IMR-90 (cell line): Measurements from ENCODE around the gene ROCK2. TPM values are rescaled to one million over a fixed set of nuclear protein-coding genes. Genes with fewer than 3 reads are reported as not detected.

Experiments used
- ATAC-seq: fragments of 200-7000 bp; cut with Tn5 transposase; 2 replicates; pipeline ENCODE4 v1.9.1; 2020; ENCODE audit warnings: low read depth, mild to moderate bottlenecking, moderate library complexity
- BruUV-seq: library from RNA; stranded (reverse); fragments of 400-500 nt; replicated peaks from 2 replicates; lab custom pipeline; 2021; lab: Mats Ljungman, UMichigan
- CTCF ChIA-PET: fragments of 300-600 bp; formaldehyde crosslinking; extraction: SDS; loops from one replicate; lab custom pipeline; 2021; ENCODE audit warnings: antibody characterized with exemption; lab: Yijun Ruan, JAX
- POLR2A ChIA-PET: fragments of 300-600 bp; sonication (Branson Sonifier 250); formaldehyde crosslinking; loops from one replicate; lab custom pipeline; 2022; ENCODE audit warnings: antibody characterized with exemption; ENCODE audit not compliant: unreplicated experiment; lab: Charles Lee
- DNase-seq: peaks from one replicate; pipeline ENCODE4 v3.0.0; 2013
- H2AFZ ChIP-seq: replicated peaks from 2 replicates; pipeline ENCODE3; 2013; ENCODE audit warnings: low read length, mild to moderate bottlenecking; ENCODE audit not compliant: poor library complexity
- H2AK5ac ChIP-seq: 2 replicates; pipeline ENCODE4 v1.6.1; 2013; ENCODE audit warnings: low read depth, low read length, inconsistent platforms
- H2AK9ac ChIP-seq: replicated peaks from 2 replicates; pipeline ENCODE3; 2013; ENCODE audit warnings: mild to moderate bottlenecking, low read depth, low read length, moderate library complexity; ENCODE audit not compliant: poor library complexity
- H2BK120ac ChIP-seq: 2 replicates; pipeline ENCODE4 v1.6.1; 2013; ENCODE audit warnings: low read depth, low read length, inconsistent platforms
- H2BK15ac ChIP-seq: 3 replicates; pipeline ENCODE4 v1.6.1; 2013; ENCODE audit warnings: low read depth, low read length, inconsistent platforms
- H2BK20ac ChIP-seq: 2 replicates; pipeline ENCODE4 v1.6.1; 2013; ENCODE audit warnings: low read depth, mild to moderate bottlenecking, inconsistent platforms, low read length, moderate library complexity
- H2BK5ac ChIP-seq: 2 replicates; pipeline ENCODE4 v1.6.1; 2013; ENCODE audit warnings: mild to moderate bottlenecking, low read depth, low read length, inconsistent platforms; ENCODE audit not compliant: poor library complexity, severe bottlenecking
- H3K14ac ChIP-seq: replicated peaks from 2 replicates; pipeline ENCODE4 v1.6.1; 2013; ENCODE audit warnings: low read depth, low read length, inconsistent platforms
- H3K18ac ChIP-seq: 2 replicates; pipeline ENCODE4 v1.6.1; 2013; ENCODE audit warnings: low read depth, low read length, control low read depth
- H3K23ac ChIP-seq: 2 replicates; pipeline ENCODE4 v1.6.1; 2013; ENCODE audit warnings: low read depth, low read length, inconsistent platforms
- H3K27ac ChIP-seq: 2 replicates; pipeline ENCODE4 v1.5.1; 2013; ENCODE audit warnings: mild to moderate bottlenecking, control low read depth, low read length; ENCODE audit not compliant: insufficient read depth
- H3K27me3 ChIP-seq: 2 replicates; pipeline ENCODE4 v1.6.1; 2013; ENCODE audit warnings: low read length; ENCODE audit not compliant: control insufficient read depth, insufficient read depth
- H3K36me3 ChIP-seq: 2 replicates; pipeline ENCODE4 v1.6.1; 2013; ENCODE audit warnings: low read length, mixed read lengths; ENCODE audit not compliant: control insufficient read depth, insufficient read depth
- H3K4ac ChIP-seq: 2 replicates; pipeline ENCODE4 v1.6.1; 2013; ENCODE audit warnings: low read depth, low read length, inconsistent platforms
- H3K4me1 ChIP-seq: 2 replicates; pipeline ENCODE4 v1.6.1; 2013; ENCODE audit warnings: low read length, mixed read lengths; ENCODE audit not compliant: control insufficient read depth, insufficient read depth
- H3K4me2 ChIP-seq: 2 replicates; pipeline ENCODE4 v1.6.1; 2013; ENCODE audit warnings: low read depth, mild to moderate bottlenecking, control low read depth, low read length, moderate library complexity
- H3K4me3 ChIP-seq: 2 replicates; pipeline ENCODE4 v1.5.1; 2013; ENCODE audit warnings: low read depth, mild to moderate bottlenecking, control low read depth, low read length, moderate library complexity; ENCODE audit not compliant: insufficient read depth
- H3K56ac ChIP-seq: 2 replicates; pipeline ENCODE4 v1.6.1; 2013; ENCODE audit warnings: low read length, inconsistent platforms; ENCODE audit not compliant: insufficient read depth; ENCODE audit errors: extremely low read depth
- H3K79me1 ChIP-seq, 2 experiments: 2 replicates each; pipeline ENCODE4 v1.6.1; 2013; ENCODE audit warnings: low read length in 2 of 2, inconsistent platforms in 1 of 2, low read depth in 1 of 2
- H3K9ac ChIP-seq: 2 replicates; pipeline ENCODE4 v1.6.1; 2013; ENCODE audit warnings: low read depth, low read length, control low read depth
- H3K9me1 ChIP-seq: 2 replicates; pipeline ENCODE4 v1.6.1; 2013; ENCODE audit warnings: low read length, inconsistent platforms; ENCODE audit not compliant: insufficient read depth
- H3K9me3 ChIP-seq: 2 replicates; pipeline ENCODE4 v1.6.1; 2013; ENCODE audit warnings: low read length; ENCODE audit not compliant: control insufficient read depth, insufficient read depth
- H4K20me1 ChIP-seq: 2 replicates; pipeline ENCODE4 v1.6.1; 2013; ENCODE audit warnings: low read length, inconsistent platforms; ENCODE audit not compliant: insufficient read depth
- H4K5ac ChIP-seq: 2 replicates; pipeline ENCODE4 v1.6.1; 2013; ENCODE audit warnings: mild to moderate bottlenecking, low read depth, low read length, control low read depth
- H4K8ac ChIP-seq, 2 experiments: 2 replicates each; pipeline ENCODE4 v1.6.1; 2013; ENCODE audit warnings: low read depth in 2 of 2, low read length in 2 of 2, control low read depth in 1 of 2, inconsistent platforms in 1 of 2
- H4K91ac ChIP-seq: 2 replicates; pipeline ENCODE4 v1.6.1; 2013; ENCODE audit warnings: low read depth, low read length, inconsistent platforms; ENCODE audit not compliant: insufficient read depth
- FOS ChIP-seq: fragments of 150-350 bp; IDR thresholded peaks from 2 replicates; pipeline ENCODE4 v1.6.1; 2016; ENCODE audit warnings: low read depth, low read length
- MAFK ChIP-seq: IDR thresholded peaks from 2 replicates; pipeline ENCODE4 v1.6.1; 2012; ENCODE audit warnings: low read depth, low read length, improper control_type of control experiment
- NFE2L2 ChIP-seq: fragments of 150-350 bp; IDR thresholded peaks from 2 replicates; pipeline ENCODE4 v1.6.1; 2016; ENCODE audit warnings: low read depth, mild to moderate bottlenecking, low read length
- RFX5 ChIP-seq: IDR thresholded peaks from 2 replicates; pipeline ENCODE4 v1.8.0; 2012; ENCODE audit warnings: low read depth, mild to moderate bottlenecking, low read length, moderate library complexity
- SMC3 ChIP-seq: fragments of 150-350 bp; IDR thresholded peaks from 2 replicates; pipeline ENCODE4 v1.6.1; 2016; ENCODE audit warnings: low read depth, mild to moderate bottlenecking, antibody characterized with exemption, low read length, moderate library complexity
- WGBS, 2 experiments: methylation state at CpG; one replicate each; pipeline versions ENCODE4 v1.1.5 to v1.1.7; 2013; ENCODE audit warnings: missing lambda C conversion rate in 2 of 2; ENCODE audit not compliant: insufficient read length in 1 of 2; ENCODE audit errors: extremely low coverage in 2 of 2; 5-methylcytosine and 5-hydroxymethylcytosine counted together
- dilution Hi-C: fragments of 300-500 bp; cut with HindIII; formaldehyde crosslinking; loops from one replicate; pipeline ENCODE4 v1.14.3; 2018; ENCODE audit warnings: low sequenced_read_pairs; ENCODE audit not compliant: unreplicated experiment
- in situ Hi-C: fragments of 300-500 bp; cut with MboI; formaldehyde crosslinking; loops from 3 replicates; pipeline ENCODE4 v1.14.3; 2019; ENCODE audit warnings: low sequenced_read_pairs, inconsistent platforms, mixed read lengths
- intact Hi-C: fragments of 100-400 bp; cut with micrococcal nuclease; formaldehyde crosslinking; loops from 2 replicates; pipeline ENCODE4 v1.10.0; 2022
- polyA plus RNA-seq, 3 experiments: library from polyadenylated mRNA; depleted of rRNA; stranded (reverse); fragments of >200 nt; gene quantifications; 2 replicates each; pipeline ENCODE4 v1.2.3, GENCODE V29; 2012; ENCODE audit warnings: low replicate concordance in 1 of 3
- total RNA-seq: library from RNA; depleted of rRNA; stranded (reverse); fragments of >200 nt; gene quantifications from 2 replicates; pipeline ENCODE4 v1.2.3, GENCODE V29; 2012
- TF ChIP-seq, protein P1 (sequence below): conservative IDR thresholded peaks from 2 replicates; pipeline ENCODE4 v1.5.1; 2012; ENCODE audit warnings: mild to moderate bottlenecking, low read depth, low read length, improper control_type of control experiment
- TF ChIP-seq, protein P2 (sequence below): fragments of 150-350 bp; IDR thresholded peaks from 2 replicates; pipeline ENCODE4 v1.6.1; 2016; ENCODE audit warnings: low read depth, mild to moderate bottlenecking, low read length, moderate library complexity, borderline replicate concordance

ROCK2 gene
- total and polyA plus RNA-seq, 2 of the 4 experiments (the other 2 are of a cell fraction): 9.0 to 28.3 TPM

- ChIA-PET POLR2A (no interaction called here), CTCF (no interaction called here)
- Histone ChIP-seq H2BK15ac (no peak overlapping the region), H3K27ac (no peak overlapping the region), H3K27me3 (no peaks in the 10 kb centered on the region), H4K5ac (no peak overlapping the region), H3K9me3 (no peaks in the 10 kb centered on the region), H4K8ac (no peak overlapping the region), H3K79me1 (no peaks in the 10 kb centered on the region), H2AK9ac (no peak overlapping the region), H3K18ac (no peak overlapping the region), H3K14ac (no peak overlapping the region), H4K20me1 (no peaks in the 10 kb centered on the region), H4K91ac (no peak overlapping the region), H3K36me3 (no peaks in the 10 kb centered on the region), H2AFZ (no peak overlapping the region), H3K4ac (no peak overlapping the region), H3K56ac (no peak overlapping the region), H3K4me3 (no peak overlapping the region), H3K9me1 (peaks cover 9% of the 10 kb centered on the region), H3K9ac (no peak overlapping the region), H2BK20ac (no peak overlapping the region), H3K23ac (no peak overlapping the region), H2BK120ac (no peak overlapping the region), H2AK5ac (no peak overlapping the region), H3K4me1 (peaks cover 2% of the 10 kb centered on the region; the same call in 1 of the 2 replicates), H2BK5ac (no peak overlapping the region), H3K4me2 (no peak overlapping the region)
- BruUV-seq: no TSS peak
- in situ Hi-C loops: no loop called here
- DNase-seq (no peak), ATAC-seq (no peak)
- dilution Hi-C loops: no loop called here
- TF ChIP-seq MAFK (no peak), NFE2L2 (no peak), RFX5 (no peak), SMC3 (no peak), FOS (no peak)
- TF ChIP-seq, protein P1, sequence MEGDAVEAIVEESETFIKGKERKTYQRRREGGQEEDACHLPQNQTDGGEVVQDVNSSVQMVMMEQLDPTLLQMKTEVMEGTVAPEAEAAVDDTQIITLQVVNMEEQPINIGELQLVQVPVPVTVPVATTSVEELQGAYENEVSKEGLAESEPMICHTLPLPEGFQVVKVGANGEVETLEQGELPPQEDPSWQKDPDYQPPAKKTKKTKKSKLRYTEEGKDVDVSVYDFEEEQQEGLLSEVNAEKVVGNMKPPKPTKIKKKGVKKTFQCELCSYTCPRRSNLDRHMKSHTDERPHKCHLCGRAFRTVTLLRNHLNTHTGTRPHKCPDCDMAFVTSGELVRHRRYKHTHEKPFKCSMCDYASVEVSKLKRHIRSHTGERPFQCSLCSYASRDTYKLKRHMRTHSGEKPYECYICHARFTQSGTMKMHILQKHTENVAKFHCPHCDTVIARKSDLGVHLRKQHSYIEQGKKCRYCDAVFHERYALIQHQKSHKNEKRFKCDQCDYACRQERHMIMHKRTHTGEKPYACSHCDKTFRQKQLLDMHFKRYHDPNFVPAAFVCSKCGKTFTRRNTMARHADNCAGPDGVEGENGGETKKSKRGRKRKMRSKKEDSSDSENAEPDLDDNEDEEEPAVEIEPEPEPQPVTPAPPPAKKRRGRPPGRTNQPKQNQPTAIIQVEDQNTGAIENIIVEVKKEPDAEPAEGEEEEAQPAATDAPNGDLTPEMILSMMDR: no peak
- TF ChIP-seq, protein P2, sequence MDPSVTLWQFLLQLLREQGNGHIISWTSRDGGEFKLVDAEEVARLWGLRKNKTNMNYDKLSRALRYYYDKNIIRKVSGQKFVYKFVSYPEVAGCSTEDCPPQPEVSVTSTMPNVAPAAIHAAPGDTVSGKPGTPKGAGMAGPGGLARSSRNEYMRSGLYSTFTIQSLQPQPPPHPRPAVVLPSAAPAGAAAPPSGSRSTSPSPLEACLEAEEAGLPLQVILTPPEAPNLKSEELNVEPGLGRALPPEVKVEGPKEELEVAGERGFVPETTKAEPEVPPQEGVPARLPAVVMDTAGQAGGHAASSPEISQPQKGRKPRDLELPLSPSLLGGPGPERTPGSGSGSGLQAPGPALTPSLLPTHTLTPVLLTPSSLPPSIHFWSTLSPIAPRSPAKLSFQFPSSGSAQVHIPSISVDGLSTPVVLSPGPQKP: no peak
- WGBS, 2 experiments: no CpG with 5 or more reads among the region's 10 CpGs
- intact Hi-C loops: no loop called here
These were observed 178.0 kb downstream of the ROCK2 start for GRCh38 chr2:11166476-11166875.
